Ovary (tissue), 3 donors: ENCODE results near the gene SLC29A4.

Source experiments
- CTCF ChIP-seq, 3 donors: fragments of 450-650 bp in 2 of 3; fragments of 200-600 bp in 1 of 3; IDR thresholded peaks; one replicate each; pipeline versions ENCODE4 v1.5.1 to v1.8.0; 2016 to 2022; ENCODE audit warnings: antibody characterized with exemption in 3 of 3, mild to moderate bottlenecking in 1 of 3
- EP300 ChIP-seq: sonication (generic); formaldehyde crosslinking; IDR thresholded peaks from one replicate; pipeline ENCODE4 v1.6.1; 2017; ENCODE audit warnings: antibody characterized with exemption
- donor health status: DM: no; HTN: no; CAD: no.

DNA sequence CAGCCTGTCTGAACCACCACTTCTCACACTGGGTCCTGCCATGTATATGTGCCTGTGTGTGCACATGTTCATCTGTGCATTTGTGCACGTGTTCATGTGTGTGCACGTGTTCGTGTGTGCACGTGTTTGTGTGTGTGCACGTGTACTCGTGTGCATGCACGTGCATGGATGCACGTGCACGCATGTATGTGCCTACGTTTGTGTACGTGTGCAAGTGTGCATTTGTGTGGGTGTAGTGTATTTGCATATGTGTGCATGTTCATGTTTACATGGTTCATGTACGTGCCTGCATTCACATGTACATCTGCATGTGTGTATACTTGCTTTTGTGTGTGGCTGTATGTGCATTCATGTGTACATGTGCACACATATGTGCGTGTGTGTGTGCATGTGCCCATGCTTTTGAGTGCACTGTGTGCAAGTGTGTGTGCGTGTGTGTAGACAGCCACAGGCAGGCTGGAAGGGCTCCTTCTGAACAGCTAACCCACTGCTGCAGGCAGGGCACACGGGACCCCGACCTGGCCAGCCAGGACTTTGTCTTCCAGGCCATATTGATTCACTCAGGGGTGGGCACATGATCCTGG lies 28.2 kb downstream of the SLC29A4 start:
- TF ChIP-seq CTCF (IDR thresholded peaks at IDR 0.05) (no peak), EP300 (no peak)
